GM23248 (cell line): ENCODE measurements around the gene SLC40A1. TPM values are rescaled to one million over a fixed set of nuclear protein-coding genes. Genes with fewer than 3 reads are reported as not detected.

Experiments
- DNase-seq: peaks from one replicate; pipeline ENCODE4 v3.0.0-alpha.2; 2015
- H2AFZ ChIP-seq: fragments of 200-600 bp; sonication (generic); 2 replicates; pipeline ENCODE4 v1.6.1; 2016; ENCODE audit warnings: antibody characterized with exemption
- H3F3A ChIP-seq: fragments of 200-600 bp; sonication (generic); 2 replicates; pipeline ENCODE4 v1.6.1; 2016; ENCODE audit warnings: mild to moderate bottlenecking, antibody characterized with exemption, mixed run types; ENCODE audit not compliant: insufficient read depth
- H3K27ac ChIP-seq: fragments of 200-600 bp; sonication (generic); 2 replicates; pipeline ENCODE4 v1.5.1; 2016; ENCODE audit warnings: mild to moderate bottlenecking
- H3K27me3 ChIP-seq: fragments of 200-600 bp; sonication (generic); replicated peaks from 2 replicates; pipeline ENCODE4 v1.6.1; 2016; ENCODE audit warnings: mild to moderate bottlenecking; ENCODE audit not compliant: insufficient read depth
- H3K36me3 ChIP-seq: fragments of 200-600 bp; sonication (generic); 2 replicates; pipeline ENCODE4 v1.6.1; 2016; ENCODE audit warnings: low read depth, mild to moderate bottlenecking
- H3K4me1 ChIP-seq: fragments of 200-600 bp; sonication (generic); 2 replicates; pipeline ENCODE4 v1.6.1; 2016; ENCODE audit warnings: mild to moderate bottlenecking; ENCODE audit not compliant: insufficient read depth
- H3K4me2 ChIP-seq: fragments of 200-600 bp; sonication (generic); one replicate; pipeline ENCODE4 v1.6.1; 2016; ENCODE audit warnings: mild to moderate bottlenecking; ENCODE audit not compliant: unreplicated experiment
- H3K4me3 ChIP-seq: fragments of 200-600 bp; sonication (generic); 2 replicates; pipeline ENCODE4 v1.5.1; 2016; ENCODE audit warnings: mild to moderate bottlenecking
- H3K79me2 ChIP-seq: fragments of 200-600 bp; sonication (generic); 2 replicates; pipeline ENCODE4 v1.6.1; 2016; ENCODE audit warnings: mild to moderate bottlenecking; ENCODE audit not compliant: insufficient read depth
- H3K9ac ChIP-seq: fragments of 200-600 bp; sonication (generic); 2 replicates; pipeline ENCODE4 v1.6.1; 2016; ENCODE audit warnings: mild to moderate bottlenecking
- H3K9me2 ChIP-seq: fragments of 200-600 bp; sonication (generic); 2 replicates; pipeline ENCODE4 v1.6.1; 2016; ENCODE audit warnings: mixed run types, mild to moderate bottlenecking, moderate library complexity; ENCODE audit not compliant: insufficient read depth
- H3K9me3 ChIP-seq: fragments of 200-600 bp; sonication (generic); one replicate; pipeline ENCODE4 v1.6.1; 2017; ENCODE audit warnings: low read depth
- H4K20me1 ChIP-seq: fragments of 200-600 bp; sonication (generic); 2 replicates; pipeline ENCODE4 v1.6.0; 2016; ENCODE audit not compliant: insufficient read depth
- EZH2 ChIP-seq: fragments of 200-600 bp; sonication (generic); IDR thresholded peaks from 2 replicates; pipeline ENCODE4 v1.6.1; 2018; ENCODE audit warnings: antibody characterized with exemption, mild to moderate bottlenecking; ENCODE audit not compliant: insufficient read depth, poor library complexity, severe bottlenecking
- EZH2phosphoT487 ChIP-seq: fragments of 200-600 bp; sonication (generic); IDR thresholded peaks from 2 replicates; pipeline ENCODE4 v1.6.1; 2018; ENCODE audit warnings: antibody characterized with exemption, moderate library complexity, mild to moderate bottlenecking, low read depth; ENCODE audit not compliant: insufficient read depth
- WGBS, 2 experiments: methylation state at CpG; one replicate each; pipeline ENCODE4 v1.1.6; 2015 to 2017; ENCODE audit warnings: low lambda C conversion rate in 2 of 2, low coverage in 1 of 2; ENCODE audit errors: missing lambda C conversion rate in 2 of 2; 5-methylcytosine and 5-hydroxymethylcytosine counted together
- in situ Hi-C: fragments of 300-500 bp; cut with MboI; formaldehyde crosslinking; loops from 2 replicates; pipeline ENCODE4 v1.15.0; 2020
- polyA plus RNA-seq: library from polyadenylated mRNA; unstranded; fragments of >200 nt; fragmentation: Nextera tagmentation; extraction: Ambion mirVana; gene quantifications from 2 replicates; pipeline ENCODE4 v1.2.1, GENCODE V29; 2016
- total RNA-seq: library from RNA; depleted of rRNA; stranded (reverse); fragments of >200 nt; shearing (Covaris generic); gene quantifications from 2 replicates; pipeline ENCODE4 v1.2.3, GENCODE V29; 2014

Gene SLC40A1
- total and polyA plus RNA-seq, 2 experiments from 2014 or later, result 0.28 TPM; not detected in 1

- peaks cover 10% of the 10 kb centered on the region for H3K4me1 ChIP-seq
- no peaks in the 10 kb centered on the region for H4K20me1 ChIP-seq
- in situ Hi-C loops, result no loop called here
- H3K9me2 ChIP-seq, result no peaks in the 10 kb centered on the region
- WGBS, 2 experiments, result 86 to 89% methylated on average over 5 of the region's 5 CpGs
- H2AFZ ChIP-seq, result no peak overlapping the region
- H3K27me3 ChIP-seq, result peaks cover 9% of the 10 kb centered on the region; the same call in 1 of the 2 replicates
- H3K9me3 ChIP-seq, result no peaks in the 10 kb centered on the region
- no peak overlapping the region for H3K4me2 ChIP-seq
- H3K4me3 ChIP-seq, result no peak overlapping the region
- TF ChIP-seq EZH2 (no peak), EZH2phosphoT487 (no peak)
- H3K27ac ChIP-seq, result no peak overlapping the region
- no peak for DNase-seq
- no peaks in the 10 kb centered on the region for H3K79me2 ChIP-seq
- H3K9ac ChIP-seq, result no peak overlapping the region
- no peaks in the 10 kb centered on the region for H3F3A ChIP-seq
- no peaks in the 10 kb centered on the region for H3K36me3 ChIP-seq
These were observed 5.7 kb downstream of the SLC40A1 start for GRCh38 chr2:189574793-189575475.

GRCh38 chr2:189570570-189571031 is 10.0 kb downstream of the SLC40A1 start:
- peak; percentile 63 for DNase-seq
- TF ChIP-seq EZH2phosphoT487, result no peak
- no peak for TF ChIP-seq EZH2
- Histone ChIP-seq H3K4me1 (peaks cover 15% of the 10 kb centered on the region), H4K20me1 (no peaks in the 10 kb centered on the region), H3K27me3 (no peaks in the 10 kb centered on the region), H3K4me3 (no peak overlapping the region), H3K9me2 (no peaks in the 10 kb centered on the region), H3K79me2 (no peaks in the 10 kb centered on the region), H3K27ac (no peak overlapping the region), H2AFZ (no peak overlapping the region), H3K4me2 (peak overlapping the region; percentile 20), H3F3A (no peaks in the 10 kb centered on the region), H3K36me3 (no peaks in the 10 kb centered on the region), H3K9me3 (no peaks in the 10 kb centered on the region), H3K9ac (no peak overlapping the region)
- in situ Hi-C loops, result no loop called here
- 50 to 61% methylated on average over 1 of the region's 1 CpG for WGBS, 2 experiments

- whole genome bisulfite sequencing, 2 experiments, result 6 to 11% methylated on average over 1 of the region's 1 CpG
- Histone ChIP-seq H3K9me2 (no peaks in the 10 kb centered on the region), H4K20me1 (no peaks in the 10 kb centered on the region), H3K27ac (no peak overlapping the region), H3K4me3 (no peak overlapping the region), H3F3A (no peaks in the 10 kb centered on the region), H3K79me2 (no peaks in the 10 kb centered on the region), H3K9ac (no peak overlapping the region), H3K36me3 (no peaks in the 10 kb centered on the region), H3K9me3 (no peaks in the 10 kb centered on the region), H2AFZ (no peak overlapping the region), H3K27me3 (no peaks in the 10 kb centered on the region), H3K4me1 (peaks cover 15% of the 10 kb centered on the region), H3K4me2 (no peak overlapping the region)
- TF ChIP-seq EZH2phosphoT487, result no peak
- TF ChIP-seq EZH2, result no peak
- in situ Hi-C loops, result no loop called here
- DNase-seq, result peak; percentile 16
These were observed 11.2 kb downstream of the SLC40A1 start for GRCh38 chr2:189569295-189569910.

GRCh38 chr2:189566046-189566445 is 14.5 kb downstream of the SLC40A1 start:
- in situ Hi-C loops, result no loop called here
- Histone ChIP-seq H3K4me1 (peaks cover 15% of the 10 kb centered on the region), H3K4me2 (no peak overlapping the region), H3K79me2 (no peaks in the 10 kb centered on the region), H2AFZ (no peak overlapping the region), H3K27ac (no peak overlapping the region), H3K9ac (no peak overlapping the region), H3K27me3 (no peaks in the 10 kb centered on the region), H3K9me3 (no peaks in the 10 kb centered on the region), H3K9me2 (0 out of 2 replicates have a peak, but pooled peaks cover 3% of the 10 kb centered on the region), H4K20me1 (no peaks in the 10 kb centered on the region), H3K36me3 (no peaks in the 10 kb centered on the region), H3K4me3 (no peak overlapping the region), H3F3A (no peaks in the 10 kb centered on the region)
- no peak for DNase-seq
- 73 to 82% methylated on average over 3 of the region's 3 CpGs for WGBS, 2 experiments
- TF ChIP-seq EZH2phosphoT487 (no peak), EZH2 (no peak)
